HG02623 (cell line): ENCODE measurements around the gene ZNF653.
A peak's percentile ranks its signal among the peaks of the same experiment; 100 is the strongest.

Experiments
- ATAC-seq: cut with Tn5 transposase; IDR thresholded peaks from one replicate; pipeline ENCODE4 v1.9.1; 2021; ENCODE audit warnings: moderate library complexity; ENCODE audit not compliant: unreplicated experiment

Gene ZNF653

GRCh38 chr19:11505504-11506100 lies at the start of gene ZNF653:
Gene ZNF653, minus strand, starts transcription at chr19:11505839. Its CDS starts 53 bp downstream, at chr19:11505786.
- ATAC-seq, result peak; percentile 54

GRCh38 chr19:11555246-11555645 lies 49.6 kb upstream of the ZNF653 start:
- no peak for ATAC-seq

GRCh38 chr19:11554160-11554559 lies 48.5 kb upstream of the ZNF653 start:
- ATAC-seq, result no peak

- ATAC-seq, result no peak
Measured at GRCh38 chr19:11552666-11553372, 47.2 kb upstream of the ZNF653 start.

GRCh38 chr19:11551603-11552235 lies 46.1 kb upstream of the ZNF653 start:
- ATAC-seq, result no peak

GRCh38 chr19:11550265-11550664 lies 44.6 kb upstream of the ZNF653 start:
- no peak for ATAC-seq

GRCh38 chr19:11549386-11549953 lies 43.8 kb upstream of the ZNF653 start:
- ATAC-seq, result no peak

- no peak for ATAC-seq
Measured at GRCh38 chr19:11547929-11548700, 42.5 kb upstream of the ZNF653 start.

GRCh38 chr19:11541238-11541637 lies 35.6 kb upstream of the ZNF653 start:
- no peak for ATAC-seq

GRCh38 chr19:11540645-11541044 lies 35.0 kb upstream of the ZNF653 start:
- no peak for ATAC-seq

GRCh38 chr19:11539495-11540365 lies 34.1 kb upstream of the ZNF653 start:
- no peak for ATAC-seq

- no peak for ATAC-seq
Measured at GRCh38 chr19:11538232-11539036, 32.8 kb upstream of the ZNF653 start, which contains the start of gene CNN1. Gene CNN1, plus strand, starts transcription at chr19:11538851. Its CDS starts 77 bp downstream, at chr19:11538928.

GRCh38 chr19:11535792-11536595 lies 30.4 kb upstream of the ZNF653 start:
- ATAC-seq, result peak; percentile 49

- ATAC-seq, result no peak
Measured at GRCh38 chr19:11534948-11535347, 29.3 kb upstream of the ZNF653 start.

- no peak for ATAC-seq
Measured at GRCh38 chr19:11534538-11534937, 28.9 kb upstream of the ZNF653 start.

GRCh38 chr19:11530432-11530831 lies 24.8 kb upstream of the ZNF653 start:
- ATAC-seq, result no peak

GRCh38 chr19:11528551-11529341 lies 23.1 kb upstream of the ZNF653 start, which contains the start of gene ECSIT:
Gene ECSIT, minus strand, starts transcription at chr19:11529134. Its CDS starts 9,964 bp downstream, at chr19:11519170.
- ATAC-seq, result peak; percentile 94
